AG09309 (cell line): Measurements from ENCODE around the gene SMG6.

ENCODE experiments used
- DNase-seq: peaks from one replicate; pipeline ENCODE4 v3.0.0-alpha.2; 2010; ENCODE audit warnings: low read depth
- H3K4me3 ChIP-seq: 2 replicates; pipeline ENCODE4 v1.5.1; 2011; ENCODE audit warnings: mild to moderate bottlenecking, low read depth, low read length, moderate library complexity; ENCODE audit not compliant: control insufficient read depth
- TF ChIP-seq, protein P1 (sequence below): IDR thresholded peaks from 2 replicates; pipeline ENCODE4 v1.5.1; 2011; ENCODE audit warnings: mild to moderate bottlenecking, low read depth, low read length, inconsistent platforms; ENCODE audit not compliant: insufficient read depth, control insufficient read depth; ENCODE audit errors: missing control alignments

SMG6 gene

GRCh38 chr17:2033153-2033552 lies 270.4 kb downstream of the SMG6 start:
- TF ChIP-seq, protein P1, sequence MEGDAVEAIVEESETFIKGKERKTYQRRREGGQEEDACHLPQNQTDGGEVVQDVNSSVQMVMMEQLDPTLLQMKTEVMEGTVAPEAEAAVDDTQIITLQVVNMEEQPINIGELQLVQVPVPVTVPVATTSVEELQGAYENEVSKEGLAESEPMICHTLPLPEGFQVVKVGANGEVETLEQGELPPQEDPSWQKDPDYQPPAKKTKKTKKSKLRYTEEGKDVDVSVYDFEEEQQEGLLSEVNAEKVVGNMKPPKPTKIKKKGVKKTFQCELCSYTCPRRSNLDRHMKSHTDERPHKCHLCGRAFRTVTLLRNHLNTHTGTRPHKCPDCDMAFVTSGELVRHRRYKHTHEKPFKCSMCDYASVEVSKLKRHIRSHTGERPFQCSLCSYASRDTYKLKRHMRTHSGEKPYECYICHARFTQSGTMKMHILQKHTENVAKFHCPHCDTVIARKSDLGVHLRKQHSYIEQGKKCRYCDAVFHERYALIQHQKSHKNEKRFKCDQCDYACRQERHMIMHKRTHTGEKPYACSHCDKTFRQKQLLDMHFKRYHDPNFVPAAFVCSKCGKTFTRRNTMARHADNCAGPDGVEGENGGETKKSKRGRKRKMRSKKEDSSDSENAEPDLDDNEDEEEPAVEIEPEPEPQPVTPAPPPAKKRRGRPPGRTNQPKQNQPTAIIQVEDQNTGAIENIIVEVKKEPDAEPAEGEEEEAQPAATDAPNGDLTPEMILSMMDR: no peak
- H3K4me3 ChIP-seq: no peak overlapping the region
- DNase-seq: no peak

- no peak for DNase-seq
- peak overlapping the region; percentile 94 for H3K4me3 ChIP-seq
- TF ChIP-seq, protein P1: peak; percentile 68
These were observed 272.8 kb downstream of the SMG6 start for GRCh38 chr17:2030779-2031163.

DNA sequence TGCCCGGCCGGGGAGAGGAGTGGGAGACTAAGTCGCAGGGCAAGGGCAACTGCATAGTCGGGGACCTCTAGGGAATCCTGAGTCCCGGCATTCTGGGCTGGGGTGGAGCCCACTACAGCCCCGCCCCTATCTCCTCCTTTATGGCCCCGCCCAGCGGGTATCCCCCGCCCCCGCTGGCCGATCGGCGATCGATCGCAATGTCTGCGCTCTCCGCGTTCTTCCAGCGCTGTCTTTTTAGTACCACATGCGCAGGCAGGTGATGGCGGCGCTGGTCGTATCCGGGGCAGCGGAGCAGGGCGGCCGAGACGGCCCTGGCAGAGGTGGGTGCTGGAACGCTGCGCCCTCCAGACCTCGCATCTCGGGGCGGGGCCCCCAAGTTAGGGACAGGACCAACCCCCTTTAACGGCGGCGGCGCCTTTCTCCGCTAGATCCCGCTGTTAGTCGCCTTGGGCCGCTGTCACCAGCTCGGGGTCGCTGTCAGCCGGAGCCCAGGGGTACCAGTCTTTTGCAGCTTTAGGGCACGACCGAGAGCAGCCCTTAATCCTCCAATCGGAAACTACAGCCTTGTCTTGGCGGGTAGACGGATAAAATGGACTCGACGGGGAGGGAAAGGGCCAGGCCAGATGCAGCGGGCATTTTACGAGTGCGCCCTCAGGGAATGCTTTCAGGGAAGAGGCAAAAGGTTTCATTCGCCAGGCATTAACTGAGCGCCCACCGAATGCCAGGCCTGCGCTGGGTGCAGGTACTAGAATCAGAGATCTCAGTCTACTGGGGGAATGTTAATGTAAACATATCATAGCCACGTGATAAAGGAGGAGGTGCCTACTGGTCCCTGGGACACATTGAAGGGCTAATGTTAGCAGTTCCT lies 273.4 kb downstream of the SMG6 start, which contains the start of gene DPH1:
Gene DPH1, plus strand, starts transcription at position 243 of the 868 bp plus-strand sequence. Its CDS starts 17 bp downstream, at position 260.
- TF ChIP-seq, protein P1: no peak
- H3K4me3 ChIP-seq: peak within 1 kb of the TSS; percentile 94
- DNase-seq: peak; percentile 75

GRCh38 chr17:2028737-2029136 lies 274.8 kb downstream of the SMG6 start:
- DNase-seq: no peak
- TF ChIP-seq, protein P1: no peak
- H3K4me3 ChIP-seq: no peak overlapping the region

DNA sequence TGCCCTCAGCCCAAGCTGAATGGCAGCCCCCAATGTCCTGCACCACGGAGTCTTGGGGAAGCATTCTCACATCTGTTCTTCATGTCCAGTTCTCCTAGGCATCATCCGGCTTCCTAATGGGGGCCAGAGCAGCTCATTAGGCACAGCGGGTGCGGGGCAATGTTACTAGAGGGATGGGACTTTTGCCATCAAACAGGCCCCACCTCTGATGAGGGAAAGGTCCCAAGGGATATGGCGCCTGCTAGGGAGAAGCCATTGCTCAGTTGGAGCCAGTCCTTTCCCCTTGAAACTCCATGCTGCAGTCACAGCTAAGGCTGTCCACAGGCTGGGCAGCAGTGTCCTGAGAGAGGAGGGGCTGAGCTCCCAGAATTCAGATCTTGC lies 275.4 kb downstream of the SMG6 start:
- no peak overlapping the region for H3K4me3 ChIP-seq
- DNase-seq: no peak
- TF ChIP-seq, protein P1: no peak

DNA sequence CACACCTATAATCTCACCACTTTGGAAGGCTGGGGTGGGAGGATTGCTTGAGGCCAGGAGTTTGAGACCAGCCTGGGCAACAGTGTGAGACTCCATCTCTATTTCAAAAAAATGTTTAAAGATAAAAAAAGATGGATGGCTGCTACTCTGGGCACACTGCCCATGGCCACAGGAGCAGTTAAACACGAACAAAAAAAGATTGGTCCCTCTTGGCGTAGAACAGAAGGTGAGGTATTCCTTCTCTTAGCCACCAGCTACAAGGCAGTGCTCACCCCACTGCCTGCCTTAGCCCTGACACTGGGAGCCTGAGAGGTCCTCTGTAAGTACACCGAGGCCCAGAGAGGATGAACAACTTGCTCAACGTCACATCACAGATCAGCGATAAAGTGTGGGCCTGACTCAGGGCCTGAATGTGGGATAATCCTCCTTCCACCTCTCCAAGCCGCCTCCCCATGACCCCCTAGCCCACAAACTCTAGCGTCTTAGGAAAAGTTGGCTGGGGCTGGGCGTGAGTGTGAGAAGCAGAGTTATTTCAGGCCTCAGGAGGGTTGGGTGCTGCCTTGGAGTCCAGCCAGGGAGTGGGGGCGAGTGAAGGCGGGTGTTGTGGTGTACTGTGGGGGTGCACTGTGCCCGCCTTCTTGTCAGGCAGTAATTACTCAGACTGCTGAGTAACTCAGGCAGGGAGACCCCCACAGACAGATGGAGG lies 275.9 kb downstream of the SMG6 start:
- TF ChIP-seq, protein P1: no peak
- H3K4me3 ChIP-seq: no peak overlapping the region
- no peak for DNase-seq
